GF-D8 (cell line): ENCODE results near the gene SLC35F4.

ENCODE experiments used
- DNase-seq: peaks from one replicate; lab custom pipeline; 2025; lab: John Stamatoyannopoulos, UW

Gene SLC35F4

DNA sequence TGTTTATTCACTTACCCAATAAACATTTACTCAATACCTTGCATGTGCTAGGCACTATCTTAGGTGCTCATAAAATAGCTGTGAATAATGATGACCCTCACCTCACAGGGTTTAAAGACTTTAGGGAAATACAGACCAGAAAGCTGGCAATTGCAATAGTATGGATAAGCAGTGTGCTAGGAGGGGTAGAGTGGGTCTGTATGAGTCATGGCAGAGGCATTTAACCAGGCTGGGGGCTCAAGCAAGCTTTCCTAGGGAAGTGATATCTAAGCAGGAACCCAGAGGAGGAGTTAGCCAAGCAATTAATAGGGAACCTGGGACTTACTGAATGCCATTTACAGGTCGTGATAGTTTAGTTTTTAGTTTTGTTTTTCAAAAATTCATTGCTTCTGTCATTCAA is 248.4 kb downstream of the SLC35F4 start:
- no peak for DNase-seq

GRCh38 chr14:57612946-57613345 is 252.9 kb downstream of the SLC35F4 start:
- no peak for DNase-seq

DNA sequence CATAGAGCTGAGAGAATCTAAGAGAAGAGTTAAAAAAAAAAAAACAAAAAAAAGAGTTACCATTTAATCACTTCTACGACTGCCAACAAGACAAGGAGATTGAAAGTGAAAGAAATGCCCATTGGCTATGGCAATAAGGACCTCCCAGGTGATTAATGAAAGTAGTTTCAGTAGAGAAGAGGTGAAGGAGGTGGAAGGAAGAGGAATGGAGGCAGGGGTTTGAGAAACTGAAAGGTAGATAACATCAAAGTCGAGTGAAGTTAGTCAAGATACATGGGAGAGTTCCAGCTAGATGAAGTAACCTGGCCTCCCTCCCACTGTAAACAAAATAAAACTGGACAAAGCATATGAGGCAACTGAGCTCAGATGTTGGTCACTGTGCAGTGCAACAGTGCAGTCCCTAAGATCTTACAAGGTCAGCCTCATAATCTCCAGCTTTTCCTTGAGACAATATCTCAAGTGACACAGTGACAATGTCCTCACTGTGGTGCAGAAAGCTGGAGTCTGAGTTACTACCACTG is 254.3 kb downstream of the SLC35F4 start:
- DNase-seq = no peak

- no peak for DNase-seq
Measured at GRCh38 chr14:57610631-57611030, 255.3 kb downstream of the SLC35F4 start.

- DNase-seq = no peak
Measured at GRCh38 chr14:57609192-57610075, 256.5 kb downstream of the SLC35F4 start.

- DNase-seq = no peak
Measured at GRCh38 chr14:57607086-57607485, 258.8 kb downstream of the SLC35F4 start.

DNA sequence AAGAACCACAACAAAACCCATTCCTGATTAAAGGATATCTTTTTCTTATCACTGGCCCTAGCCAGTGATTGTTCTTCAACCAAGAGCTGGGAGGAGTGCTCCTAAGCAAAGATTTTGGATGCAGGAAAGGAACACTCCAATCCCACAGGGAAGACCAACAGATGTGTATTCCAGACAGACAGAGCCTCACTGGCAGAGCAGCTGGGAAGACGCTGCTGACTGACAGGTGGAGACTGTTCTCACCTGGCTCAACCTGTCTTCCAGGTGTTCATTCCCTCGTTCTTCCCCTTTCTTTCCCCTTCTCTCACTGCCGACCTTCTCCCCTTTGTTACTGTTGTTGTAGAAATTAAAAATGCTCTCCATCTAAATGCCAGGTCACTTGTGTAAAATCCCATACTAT is 282.5 kb downstream of the SLC35F4 start:
- DNase-seq = no peak

DNA sequence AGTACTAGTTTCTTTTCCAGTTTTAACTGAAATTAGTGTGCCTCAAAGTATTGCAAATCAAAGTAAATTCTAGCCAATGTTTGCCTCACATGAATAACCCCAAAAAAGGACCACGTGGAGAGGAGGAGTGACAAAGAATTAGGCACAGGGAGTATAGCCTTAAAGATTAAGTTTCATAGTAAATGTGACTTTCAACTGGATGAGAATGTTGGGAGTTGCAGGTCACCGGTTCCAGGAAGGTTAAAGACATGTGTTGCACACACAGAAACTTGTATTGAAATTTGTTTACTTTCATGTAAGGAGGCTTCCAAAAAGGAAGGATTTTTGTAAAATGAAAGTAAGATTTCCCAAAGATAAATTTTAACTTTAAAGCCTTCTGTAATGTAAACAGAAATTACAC is 283.1 kb downstream of the SLC35F4 start:
- no peak for DNase-seq

- DNase-seq = no peak
Measured at GRCh38 chr14:57578801-57579200, 287.1 kb downstream of the SLC35F4 start.

DNA sequence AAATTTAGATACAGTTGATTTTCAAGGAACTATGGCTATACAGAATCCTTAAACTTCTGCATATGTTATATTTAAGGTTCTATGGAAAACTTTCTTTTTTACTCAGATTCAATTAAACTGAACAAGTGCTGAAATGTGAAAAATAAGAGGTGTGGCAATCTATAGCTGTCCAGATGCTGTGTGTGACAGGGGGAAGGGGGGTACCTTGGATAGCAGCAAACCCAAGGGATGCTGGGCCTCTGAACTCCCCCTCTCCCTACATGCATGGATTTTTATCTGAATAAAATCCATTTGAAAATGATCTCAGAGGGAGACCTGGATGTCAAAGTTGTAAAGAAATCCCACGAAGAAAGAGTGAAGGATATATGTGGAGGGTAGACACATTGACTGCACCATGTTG is 289.4 kb downstream of the SLC35F4 start:
- no peak for DNase-seq

DNA sequence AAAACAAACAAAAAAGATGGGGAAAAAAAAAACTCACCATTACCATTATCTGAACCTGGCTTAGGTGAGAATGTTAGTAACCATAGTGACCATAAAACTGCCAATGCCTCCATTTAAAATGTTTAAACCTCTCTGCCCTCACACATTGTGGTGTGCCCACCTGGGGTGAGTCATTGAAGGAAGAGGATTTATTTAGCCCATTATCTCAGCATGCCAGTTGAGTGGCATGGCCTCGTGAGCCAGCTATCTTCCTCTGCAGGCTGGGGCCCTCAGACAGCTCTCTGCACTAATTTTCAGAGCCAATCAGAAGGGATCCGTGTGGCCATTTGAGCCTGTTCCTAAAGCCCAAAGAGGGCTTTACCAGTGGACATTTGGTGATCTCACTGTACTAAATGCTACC is 290.4 kb downstream of the SLC35F4 start:
- no peak for DNase-seq

DNA sequence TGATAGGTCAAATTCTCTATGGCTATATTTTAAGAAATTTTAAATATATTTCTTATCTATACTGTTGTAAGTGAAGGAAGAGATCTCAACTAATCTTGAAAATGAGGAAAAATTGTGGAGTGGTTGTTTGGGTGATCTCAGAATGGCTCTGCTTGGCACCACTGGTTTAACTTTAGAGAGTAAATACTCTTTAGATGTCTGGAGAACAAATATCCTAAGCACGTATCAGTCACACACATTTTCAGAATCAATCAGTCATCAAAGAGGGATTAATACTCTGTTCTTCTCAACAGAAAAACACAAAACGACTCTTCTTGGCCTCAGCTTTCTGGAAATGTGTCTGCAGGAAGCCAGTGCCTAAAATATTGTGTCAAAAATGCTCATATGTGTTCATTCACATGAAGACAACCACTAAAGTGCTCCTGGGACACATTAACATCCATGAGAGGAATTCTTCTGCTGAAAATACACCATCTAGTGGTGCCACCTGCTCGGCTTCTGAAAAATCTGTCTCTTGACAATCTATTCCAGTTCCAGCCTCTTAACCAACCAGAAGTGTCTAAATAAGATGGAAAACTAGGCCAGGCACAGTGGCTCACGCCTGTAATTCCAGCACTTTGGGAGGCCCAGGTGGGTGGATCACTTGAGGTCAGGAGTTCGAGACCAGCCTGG is 291.1 kb downstream of the SLC35F4 start:
- no peak for DNase-seq

DNA sequence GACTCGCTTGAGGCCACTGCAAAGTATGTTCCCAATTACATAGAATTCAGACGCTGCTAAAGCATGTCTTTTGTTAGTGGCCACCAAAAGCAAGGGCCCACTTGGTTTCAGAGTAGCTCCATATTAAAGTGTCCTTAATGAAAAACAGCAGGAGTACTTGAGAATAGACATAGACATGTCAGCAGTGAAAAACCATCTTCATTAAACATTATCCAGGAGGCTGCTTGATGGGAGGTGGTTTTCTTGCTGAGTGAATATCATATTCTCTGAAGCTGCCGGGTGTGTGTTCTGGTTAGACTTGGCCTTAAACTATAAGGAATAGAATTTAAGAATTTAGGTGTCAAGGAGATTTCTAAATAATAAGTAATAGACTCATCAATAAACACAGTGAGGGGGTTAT is 292.7 kb downstream of the SLC35F4 start:
- DNase-seq = no peak

GRCh38 chr14:57568554-57568953 is 297.3 kb downstream of the SLC35F4 start:
- DNase-seq = no peak

- no peak for DNase-seq
Measured at GRCh38 chr14:57567220-57567619, 298.7 kb downstream of the SLC35F4 start.

DNA sequence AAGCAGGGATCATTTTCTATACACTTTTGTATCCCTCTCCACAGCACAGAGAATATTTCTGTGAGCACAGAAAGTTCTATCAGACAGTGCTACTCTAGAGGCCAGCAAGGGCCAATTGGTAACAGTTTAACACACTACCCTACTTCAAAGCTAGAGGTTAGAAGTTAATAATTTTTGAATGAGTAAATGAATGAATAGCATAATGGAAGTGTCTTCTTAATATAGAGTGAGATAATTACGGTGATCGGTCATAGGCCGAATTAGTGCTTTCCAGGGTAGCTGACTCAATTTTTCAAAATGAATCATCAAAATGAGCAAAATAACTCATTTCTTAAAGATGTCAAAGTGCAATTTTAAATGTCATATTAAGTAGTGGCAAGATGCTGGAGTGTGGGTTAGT is 305.2 kb downstream of the SLC35F4 start:
- DNase-seq = no peak

GRCh38 chr14:57559576-57559975 is 306.3 kb downstream of the SLC35F4 start:
- no peak for DNase-seq

DNA sequence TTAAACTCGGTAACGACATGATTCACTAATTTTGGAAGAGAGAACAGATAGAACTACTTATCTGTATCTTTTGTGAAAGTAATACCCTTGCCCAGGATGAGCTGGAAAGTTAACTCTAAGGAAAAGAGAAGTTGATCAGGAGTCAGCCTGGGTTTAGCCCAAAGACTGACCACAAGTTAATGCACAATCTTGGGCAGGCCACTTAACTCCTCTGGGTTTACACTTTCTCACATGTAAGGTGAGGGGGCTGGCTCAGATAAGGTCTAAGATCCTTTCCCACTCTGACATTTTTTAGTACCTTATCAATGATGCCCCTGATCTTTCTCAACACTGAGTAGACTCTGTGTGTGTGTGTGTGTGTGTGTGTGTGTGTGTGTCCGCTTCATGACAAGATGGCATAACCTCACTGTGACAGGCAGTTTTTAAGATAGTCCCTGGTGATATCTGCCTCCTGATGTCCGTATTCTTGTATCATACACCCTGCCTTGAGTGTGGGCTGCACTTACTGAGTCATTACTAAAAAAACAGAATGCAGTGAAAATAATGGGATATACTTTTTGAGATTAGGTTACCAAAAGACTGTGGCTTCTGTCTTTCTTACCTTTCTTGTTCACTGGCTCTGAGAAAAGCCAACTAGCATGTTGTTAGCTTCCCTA is 316.0 kb downstream of the SLC35F4 start:
- DNase-seq = no peak

DNA sequence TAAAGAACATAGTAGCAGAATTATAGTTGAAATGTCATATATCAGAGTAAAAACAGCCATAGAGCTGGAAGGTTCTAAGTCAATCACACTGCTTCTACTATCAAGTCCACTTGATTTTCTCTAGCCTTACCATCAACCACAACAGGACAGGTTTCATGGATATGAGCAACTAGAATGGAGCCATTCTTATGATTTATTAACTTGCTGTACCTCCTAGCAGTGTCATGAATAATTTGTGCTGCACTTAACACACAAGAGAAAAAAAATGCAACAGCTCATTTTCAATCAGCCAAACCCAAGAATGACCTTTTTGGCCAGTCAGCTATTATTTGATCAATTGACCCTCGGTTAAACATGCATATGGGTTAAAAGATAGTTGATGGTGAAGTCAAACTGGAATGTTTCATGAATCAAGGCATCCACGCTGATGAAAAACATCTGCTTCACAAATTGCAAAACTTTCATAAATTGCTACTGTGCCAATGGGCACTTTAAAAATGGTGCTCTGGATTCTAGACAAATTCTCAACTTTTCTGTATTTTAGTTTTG is 316.8 kb downstream of the SLC35F4 start:
- DNase-seq = no peak

- DNase-seq = no peak
Measured at GRCh38 chr14:57547131-57547530, 318.8 kb downstream of the SLC35F4 start.

DNA sequence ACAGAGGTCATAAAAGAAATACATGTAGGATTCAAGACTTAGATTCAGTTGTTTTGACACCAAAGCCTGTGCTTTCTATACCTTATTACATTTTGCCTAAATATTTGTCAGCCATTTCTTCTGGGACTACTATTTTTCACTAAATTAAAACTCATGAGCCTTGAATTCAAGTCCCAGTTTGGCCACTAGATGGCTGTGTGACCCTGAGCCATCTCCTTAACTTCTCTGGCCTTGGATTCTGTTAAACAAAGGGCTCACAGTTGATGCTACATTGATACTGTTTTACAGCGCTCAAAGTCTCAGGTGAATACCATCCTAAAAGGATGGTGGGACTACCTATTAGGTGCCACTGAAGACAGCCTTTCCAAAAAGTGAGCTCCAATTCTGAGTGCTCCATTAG is 332.7 kb downstream of the SLC35F4 start:
- DNase-seq = no peak

DNA sequence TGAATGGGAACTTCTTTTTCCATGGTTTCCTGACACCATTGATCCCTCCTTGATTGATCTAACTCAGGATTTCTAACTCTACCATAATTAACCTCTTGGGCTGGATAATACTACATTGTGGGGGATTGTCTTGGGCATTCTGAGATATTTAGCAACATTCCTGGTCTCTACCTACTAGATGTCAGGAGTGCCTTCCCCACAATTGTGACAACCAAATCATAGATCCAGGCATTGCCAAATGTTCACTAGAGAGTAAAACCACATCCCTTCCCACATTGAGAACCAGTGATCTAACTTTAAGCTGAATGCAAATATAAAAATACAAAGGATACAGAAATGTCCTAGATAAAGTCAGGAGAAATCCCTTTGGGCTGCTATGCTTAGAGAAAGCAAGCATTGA is 335.3 kb downstream of the SLC35F4 start:
- DNase-seq = no peak
